Measurements from ENCODE around the gene BCL2L14. TPM values are rescaled to one million over a fixed set of nuclear protein-coding genes. Genes with fewer than 3 reads are reported as not detected.

Gene BCL2L14
- total RNA-seq, 4 donors from 2014 or later = 27.5 to 81.2 (median 52.5) TPM

- WGBS, 2 donors (ENCODE audit: low coverage in 1 of 2) = 81 to 83% methylated on average over 1 to 4 of the region's 4 CpGs
Observed at GRCh38 chr12:12126551-12126950, 55.8 kb downstream of the BCL2L14 start.

GRCh38 chr12:12127304-12127703 is 56.6 kb downstream of the BCL2L14 start:
- intact Hi-C loops (cut with DNase I; ENCODE audit: low total_unique reads) = no loop called here
- no peak for DNase-seq
- no peak for TF ChIP-seq POLR2A (IDR thresholded peaks at IDR 0.05)
- TF ChIP-seq EP300 (IDR thresholded peaks at IDR 0.05; ENCODE audit: low read depth) = no peak
- TF ChIP-seq CTCF (IDR thresholded peaks at IDR 0.05) = no peak
- TF ChIP-seq POLR2AphosphoS5 (IDR thresholded peaks at IDR 0.05) = no peak
- 91 to 100% methylated on average over 2 of the region's 2 CpGs for WGBS, 2 donors (ENCODE audit: low coverage in 1 of 2)
- Histone ChIP-seq H3K4me3 (no peak overlapping the region), H3K27me3 (no peaks in the 10 kb centered on the region), H3K36me3 (peaks cover 0 to 24% (median 11%) of the 10 kb centered on the region in 4 donors), H3K4me1 (no peaks in the 10 kb centered on the region), H3K27ac (no peak overlapping the region), H3K9me3 (no peaks in the 10 kb centered on the region)
- in situ Hi-C loops (cut with MboI; ENCODE audit: low pct_ligation_motif_present in 1 of 4, low pct_unique_long_range_greater_than_20kb in 1 of 4, low sequenced_read_pairs in 3 of 4) = no loop called here

More at GRCh38 chr12:12126551-12126950, 55.8 kb downstream of the BCL2L14 start:
- peaks cover 0 to 27% (median 11%) of the 10 kb centered on the region in 4 donors for H3K36me3 ChIP-seq
- no peak overlapping the region for H3K4me3 ChIP-seq
- H3K4me1 ChIP-seq = no peaks in the 10 kb centered on the region
- intact Hi-C loops (cut with DNase I; ENCODE audit: low total_unique reads) (no loop called here), in situ Hi-C loops (cut with MboI; ENCODE audit: low pct_ligation_motif_present in 1 of 4, low pct_unique_long_range_greater_than_20kb in 1 of 4, low sequenced_read_pairs in 3 of 4) (no loop called here)
- H3K27me3 ChIP-seq = no peaks in the 10 kb centered on the region
- TF ChIP-seq EP300 (IDR thresholded peaks at IDR 0.05; ENCODE audit: low read depth) (no peak), POLR2AphosphoS5 (IDR thresholded peaks at IDR 0.05) (no peak)
- H3K27ac ChIP-seq = no peak overlapping the region
- no peak for DNase-seq
- no peaks in the 10 kb centered on the region for H3K9me3 ChIP-seq

- no peak for DNase-seq
- in situ Hi-C loops (cut with MboI; ENCODE audit: low pct_ligation_motif_present in 1 of 4, low pct_unique_long_range_greater_than_20kb in 1 of 4, low sequenced_read_pairs in 3 of 4) (no loop called here), intact Hi-C loops (cut with DNase I; ENCODE audit: low total_unique reads) (no loop called here)
- H3K27ac ChIP-seq = no peak overlapping the region
- no peaks in the 10 kb centered on the region for H3K9me3 ChIP-seq
- H3K4me3 ChIP-seq = no peak overlapping the region
- no peaks in the 10 kb centered on the region for H3K27me3 ChIP-seq
- H3K36me3 ChIP-seq = peaks cover 0 to 23% (median 9%) of the 10 kb centered on the region in 4 donors
- no peaks in the 10 kb centered on the region for H3K4me1 ChIP-seq
- 62 to 66% methylated on average over 4 of the region's 4 CpGs for WGBS, 2 donors (ENCODE audit: low coverage in 1 of 2)
- TF ChIP-seq POLR2AphosphoS5 (IDR thresholded peaks at IDR 0.05) = no peak
- TF ChIP-seq POLR2A (IDR thresholded peaks at IDR 0.05) = no peak
- no peak for TF ChIP-seq EP300 (IDR thresholded peaks at IDR 0.05; ENCODE audit: low read depth)
- TF ChIP-seq CTCF (IDR thresholded peaks at IDR 0.05) = no peak
Observed at GRCh38 chr12:12128670-12129069, 57.9 kb downstream of the BCL2L14 start.

- 83 to 87% methylated on average over 3 of the region's 3 CpGs for WGBS, 2 donors (ENCODE audit: low coverage in 1 of 2)
- no peak overlapping the region for H3K27ac ChIP-seq
- no peak overlapping the region for H3K4me3 ChIP-seq
- intact Hi-C loops (cut with DNase I; ENCODE audit: low total_unique reads) = loop anchor here (5.0 kb wide), 1 partner anchor 1676 kb away; no protein-coding TSS in a partner anchor
- in situ Hi-C loops (cut with MboI; ENCODE audit: low pct_ligation_motif_present in 1 of 4, low pct_unique_long_range_greater_than_20kb in 1 of 4, low sequenced_read_pairs in 3 of 4) = no loop called here
- H3K27me3 ChIP-seq = no peaks in the 10 kb centered on the region
- DNase-seq = no peak
- peaks cover 0 to 5% (median 0%) of the 10 kb centered on the region in 4 donors for H3K4me1 ChIP-seq
- no peaks in the 10 kb centered on the region for H3K9me3 ChIP-seq
- no peak for TF ChIP-seq EP300 (IDR thresholded peaks at IDR 0.05; ENCODE audit: low read depth)
- no peak for TF ChIP-seq POLR2AphosphoS5 (IDR thresholded peaks at IDR 0.05)
- no peak for TF ChIP-seq POLR2A (IDR thresholded peaks at IDR 0.05)
- no peak for TF ChIP-seq CTCF (IDR thresholded peaks at IDR 0.05)
- peaks cover 0 to 7% (median 0%) of the 10 kb centered on the region in 4 donors for H3K36me3 ChIP-seq
Observed at GRCh38 chr12:12133259-12133658, 62.5 kb downstream of the BCL2L14 start.

- H3K36me3 ChIP-seq = peaks cover 0 to 9% (median under 1%) of the 10 kb centered on the region in 4 donors
- no peak for TF ChIP-seq CTCF (IDR thresholded peaks at IDR 0.05)
- no peak for TF ChIP-seq POLR2A (IDR thresholded peaks at IDR 0.05)
- no peak for TF ChIP-seq POLR2AphosphoS5 (IDR thresholded peaks at IDR 0.05)
- TF ChIP-seq EP300 (IDR thresholded peaks at IDR 0.05; ENCODE audit: low read depth) = no peak
- in situ Hi-C loops (cut with MboI; ENCODE audit: low pct_ligation_motif_present in 1 of 4, low pct_unique_long_range_greater_than_20kb in 1 of 4, low sequenced_read_pairs in 3 of 4) (no loop called here), intact Hi-C loops (cut with DNase I; ENCODE audit: low total_unique reads) (loop anchor here (5.0 kb wide), 1 partner anchor 1676 kb away; no protein-coding TSS in a partner anchor)
- no peak for DNase-seq
- H3K4me1 ChIP-seq = peaks cover 0 to 5% (median 0%) of the 10 kb centered on the region in 4 donors
- H3K9me3 ChIP-seq = no peaks in the 10 kb centered on the region
- 83 to 96% methylated on average over 5 of the region's 5 CpGs for WGBS, 2 donors (ENCODE audit: low coverage in 1 of 2)
- H3K4me3 ChIP-seq = no peak overlapping the region
- no peaks in the 10 kb centered on the region for H3K27me3 ChIP-seq
- no peak overlapping the region for H3K27ac ChIP-seq
Observed at GRCh38 chr12:12133785-12134184, 63.0 kb downstream of the BCL2L14 start.

Data from transverse colon (tissue), 4 donors.